Measurements from ENCODE around the gene PMM2. TPM values are rescaled to one million over a fixed set of nuclear protein-coding genes. Genes with fewer than 3 reads are reported as not detected.

Gene PMM2
- total and polyA plus RNA-seq, 9 of the 15 experiments (the other 6 are each of a cell fraction or from before 2014, with no cell fraction given), result 5.6 to 42.7 (median 25.9) TPM

DNA sequence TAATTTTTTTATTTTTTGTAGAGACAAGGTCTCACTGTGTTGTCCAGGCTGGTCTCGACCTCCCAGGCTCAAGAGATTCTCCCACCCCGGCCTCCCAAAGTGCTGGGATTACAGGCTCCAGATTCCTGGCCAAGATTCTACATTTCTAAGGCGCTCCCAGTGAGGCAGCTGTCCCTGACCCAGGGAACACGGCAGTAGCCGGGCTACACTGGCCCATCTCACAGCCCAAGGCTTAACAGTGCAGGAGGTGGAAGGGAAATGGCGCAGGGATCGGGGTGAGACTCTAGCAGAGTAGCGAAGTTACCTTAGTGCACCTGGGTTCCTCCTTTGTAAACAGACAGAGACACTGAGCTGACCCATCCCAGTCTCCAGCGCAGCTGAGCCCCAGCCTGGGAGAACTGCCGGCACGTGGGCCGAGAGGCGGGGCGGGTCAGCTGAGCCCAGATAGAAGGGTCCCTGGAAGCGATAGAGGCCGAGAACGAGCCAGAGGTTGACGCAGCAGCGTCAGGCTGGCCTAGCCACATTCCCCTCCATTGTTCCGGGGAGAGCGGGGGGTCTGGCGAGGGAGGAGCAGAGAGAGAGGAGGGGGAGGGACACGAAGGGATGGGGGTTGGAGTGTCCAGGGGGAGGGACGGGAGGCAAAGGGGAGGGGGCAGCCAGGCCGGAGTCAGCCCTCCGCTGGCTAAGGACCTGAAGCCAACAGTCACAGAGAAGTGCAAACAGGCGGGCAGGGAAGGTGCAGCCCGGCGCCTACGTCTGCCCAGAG, 68.7 kb downstream of the PMM2 start:
- peaks cover 69% of the 10 kb centered on the region for H3K79me2 ChIP-seq (ENCODE audit: control insufficient read depth, insufficient read depth, low read length)
- FAIRE-seq (no peak), DNase-seq (ENCODE audit: extremely low read depth in 1 of 4, low spot score in 3 of 4) (peak in 2 of 4 experiments; percentile 35 to 73), ATAC-seq (no peak)
- no peak overlapping the region for H3K27ac ChIP-seq (ENCODE audit: extremely low read depth, low read depth, low read length)
- peaks cover 17% of the 10 kb centered on the region; the same call in 1 of the 3 replicates for H3K36me3 ChIP-seq (ENCODE audit: control insufficient read depth, insufficient read depth, low read length)
- peaks cover 58 to 91% of the 10 kb centered on the region in 2 experiments for H3K4me1 ChIP-seq (replicated peaks in 1 of 2; ENCODE audit: control insufficient read depth in 2 of 2, insufficient read depth in 2 of 2, low read length in 2 of 2)
- intact Hi-C loops (cut with micrococcal nuclease) (no loop called here), in situ Hi-C loops (cut with MboI) (no loop called here)
- no peak overlapping the region for H3K4me3 ChIP-seq
- WGBS (ENCODE audit: insufficient coverage, low coverage, missing lambda C conversion rate), result 35% methylated on average over 23 of the region's 30 CpGs
- no peaks in the 10 kb centered on the region for H3K27me3 ChIP-seq (ENCODE audit: control insufficient read depth in 2 of 2, insufficient read depth in 2 of 2, low read length in 2 of 2)
- H3K4me2 ChIP-seq (ENCODE audit: insufficient read depth, low read length), result peak overlapping the region; percentile 84; the same call in 1 of the 2 replicates
- H3K9ac ChIP-seq (ENCODE audit: insufficient read depth in 1 of 2, low read depth in 2 of 2, low read length in 2 of 2), result peak overlapping the region in 1 of 2 experiments; percentile 89; a peak in 2 of 4 replicates
- POLR2A ChIA-PET, result interaction anchor here (0.6 kb wide), 1 partner anchor 14 kb away, joined by 3 read pairs; no protein-coding TSS in a partner anchor
- BruUV-seq (replicated peaks), result no TSS peak
- peaks cover 16% of the 10 kb centered on the region for H3K9me1 ChIP-seq (ENCODE audit: control insufficient read depth, insufficient read depth, low read length)
- H2AFZ ChIP-seq (ENCODE audit: low read depth, low read length), result no peak overlapping the region
- CTCF ChIA-PET (ENCODE audit: low intra/inter-chr PET ratio), result no interaction called here
- peaks cover 50% of the 10 kb centered on the region for H4K20me1 ChIP-seq (replicated peaks; ENCODE audit: control insufficient read depth, insufficient read depth, low read length)
- no peaks in the 10 kb centered on the region for H3K9me3 ChIP-seq (replicated peaks; ENCODE audit: control insufficient read depth, insufficient read depth, low read depth, low read length)
- TF ChIP-seq, protein P1, sequence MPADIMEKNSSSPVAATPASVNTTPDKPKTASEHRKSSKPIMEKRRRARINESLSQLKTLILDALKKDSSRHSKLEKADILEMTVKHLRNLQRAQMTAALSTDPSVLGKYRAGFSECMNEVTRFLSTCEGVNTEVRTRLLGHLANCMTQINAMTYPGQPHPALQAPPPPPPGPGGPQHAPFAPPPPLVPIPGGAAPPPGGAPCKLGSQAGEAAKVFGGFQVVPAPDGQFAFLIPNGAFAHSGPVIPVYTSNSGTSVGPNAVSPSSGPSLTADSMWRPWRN (IDR thresholded peaks at IDR 0.05; ENCODE audit: low read depth), result no peak
- TF ChIP-seq CSDE1 (IDR thresholded peaks at IDR 0.05) (no peak), YY1 (IDR thresholded peaks at IDR 0.05; ENCODE audit: borderline replicate concordance in 1 of 3, control insufficient read depth in 1 of 3, extremely low read depth in 1 of 3, insufficient read depth in 3 of 3, insufficient read length in 1 of 3, insufficient replicate concordance in 2 of 3, low read depth in 1 of 3, low read length in 2 of 3) (no peak), SAFB2 (IDR thresholded peaks at IDR 0.05; ENCODE audit: borderline replicate concordance, low read depth, low read length, severe bottlenecking) (no peak), ZNF75A (CRISPR knock-in tag; IDR thresholded peaks at IDR 0.05) (no peak), RBM15 (IDR thresholded peaks at IDR 0.05; ENCODE audit: insufficient read depth, low read length) (no peak), HDAC1 (IDR thresholded peaks at IDR 0.05) (peak in 1 of 2 experiments; percentile 73; a peak in 2 of 4 replicates), ZNF239 (CRISPR knock-in tag; IDR thresholded peaks at IDR 0.05) (no peak), POLR2A (conservative IDR thresholded peaks at IDR 0.05) (no peak)
- TF ChIP-seq, protein P2, sequence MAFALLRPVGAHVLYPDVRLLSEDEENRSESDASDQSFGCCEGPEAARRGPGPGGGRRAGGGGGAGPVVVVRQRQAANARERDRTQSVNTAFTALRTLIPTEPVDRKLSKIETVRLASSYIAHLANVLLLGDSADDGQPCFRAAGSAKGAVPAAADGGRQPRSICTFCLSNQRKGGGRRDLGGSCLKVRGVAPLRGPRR (CRISPR knock-in tag; IDR thresholded peaks at IDR 0.05), result no peak
- TF ChIP-seq, protein P3, sequence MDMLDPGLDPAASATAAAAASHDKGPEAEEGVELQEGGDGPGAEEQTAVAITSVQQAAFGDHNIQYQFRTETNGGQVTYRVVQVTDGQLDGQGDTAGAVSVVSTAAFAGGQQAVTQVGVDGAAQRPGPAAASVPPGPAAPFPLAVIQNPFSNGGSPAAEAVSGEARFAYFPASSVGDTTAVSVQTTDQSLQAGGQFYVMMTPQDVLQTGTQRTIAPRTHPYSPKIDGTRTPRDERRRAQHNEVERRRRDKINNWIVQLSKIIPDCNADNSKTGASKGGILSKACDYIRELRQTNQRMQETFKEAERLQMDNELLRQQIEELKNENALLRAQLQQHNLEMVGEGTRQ (CRISPR knock-in tag; IDR thresholded peaks at IDR 0.05), result peak; percentile 77
- TF ChIP-seq, protein P4, sequence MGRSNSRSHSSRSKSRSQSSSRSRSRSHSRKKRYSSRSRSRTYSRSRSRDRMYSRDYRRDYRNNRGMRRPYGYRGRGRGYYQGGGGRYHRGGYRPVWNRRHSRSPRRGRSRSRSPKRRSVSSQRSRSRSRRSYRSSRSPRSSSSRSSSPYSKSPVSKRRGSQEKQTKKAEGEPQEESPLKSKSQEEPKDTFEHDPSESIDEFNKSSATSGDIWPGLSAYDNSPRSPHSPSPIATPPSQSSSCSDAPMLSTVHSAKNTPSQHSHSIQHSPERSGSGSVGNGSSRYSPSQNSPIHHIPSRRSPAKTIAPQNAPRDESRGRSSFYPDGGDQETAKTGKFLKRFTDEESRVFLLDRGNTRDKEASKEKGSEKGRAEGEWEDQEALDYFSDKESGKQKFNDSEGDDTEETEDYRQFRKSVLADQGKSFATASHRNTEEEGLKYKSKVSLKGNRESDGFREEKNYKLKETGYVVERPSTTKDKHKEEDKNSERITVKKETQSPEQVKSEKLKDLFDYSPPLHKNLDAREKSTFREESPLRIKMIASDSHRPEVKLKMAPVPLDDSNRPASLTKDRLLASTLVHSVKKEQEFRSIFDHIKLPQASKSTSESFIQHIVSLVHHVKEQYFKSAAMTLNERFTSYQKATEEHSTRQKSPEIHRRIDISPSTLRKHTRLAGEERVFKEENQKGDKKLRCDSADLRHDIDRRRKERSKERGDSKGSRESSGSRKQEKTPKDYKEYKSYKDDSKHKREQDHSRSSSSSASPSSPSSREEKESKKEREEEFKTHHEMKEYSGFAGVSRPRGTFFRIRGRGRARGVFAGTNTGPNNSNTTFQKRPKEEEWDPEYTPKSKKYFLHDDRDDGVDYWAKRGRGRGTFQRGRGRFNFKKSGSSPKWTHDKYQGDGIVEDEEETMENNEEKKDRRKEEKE (IDR thresholded peaks at IDR 0.05; ENCODE audit: borderline replicate concordance in 1 of 2, control insufficient read depth in 1 of 2, low read depth in 2 of 2, low read length in 1 of 2), result no peak
- TF ChIP-seq, protein P5, sequence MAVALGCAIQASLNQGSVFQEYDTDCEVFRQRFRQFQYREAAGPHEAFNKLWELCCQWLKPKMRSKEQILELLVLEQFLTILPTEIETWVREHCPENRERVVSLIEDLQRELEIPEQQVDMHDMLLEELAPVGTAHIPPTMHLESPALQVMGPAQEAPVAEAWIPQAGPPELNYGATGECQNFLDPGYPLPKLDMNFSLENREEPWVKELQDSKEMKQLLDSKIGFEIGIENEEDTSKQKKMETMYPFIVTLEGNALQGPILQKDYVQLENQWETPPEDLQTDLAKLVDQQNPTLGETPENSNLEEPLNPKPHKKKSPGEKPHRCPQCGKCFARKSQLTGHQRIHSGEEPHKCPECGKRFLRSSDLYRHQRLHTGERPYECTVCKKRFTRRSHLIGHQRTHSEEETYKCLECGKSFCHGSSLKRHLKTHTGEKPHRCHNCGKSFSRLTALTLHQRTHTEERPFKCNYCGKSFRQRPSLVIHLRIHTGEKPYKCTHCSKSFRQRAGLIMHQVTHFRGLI (CRISPR knock-in tag; IDR thresholded peaks at IDR 0.05), result peak; percentile 53; the same call in 1 of the 2 replicates

Data from K562 (cell line).